H1 (cell line): ENCODE data around the gene SIPA1L3. TPM values are rescaled to one million over a fixed set of nuclear protein-coding genes. Genes with fewer than 3 reads are reported as not detected.

Experiments
- BRCA1 ChIP-seq: IDR thresholded peaks from 2 replicates; pipeline ENCODE4 v1.6.1; 2012; ENCODE audit warnings: low read depth, low read length, improper control_type of control experiment
- RBBP5 ChIP-seq: IDR thresholded peaks from 2 replicates; pipeline ENCODE4 v1.7.1; 2012; ENCODE audit warnings: low read depth, mild to moderate bottlenecking, inconsistent platforms, low read length, moderate library complexity, borderline replicate concordance
- polyA plus RNA-seq, 7 experiments: library from polyadenylated mRNA; depleted of rRNA in 3 of 7; stranded (reverse) in 5 of 7; unstranded in 2 of 7; fragments of >200 nt in 5 of 7; fragments of 200-250 nt in 2 of 7; gene quantifications; 1 replicate in 5 of 7; 2 replicates in 1 of 7; 4 replicates in 1 of 7; pipeline versions ENCODE4 v1.2.1 to v1.2.3, GENCODE V29; 2011 to 2013; ENCODE audit warnings: missing spikeins in 2 of 7, mixed read lengths in 2 of 7
- total RNA-seq: library from RNA; stranded (reverse); fragmentation: NEBNext Ultra II Directional; extraction: Animal tissue kit (Norgen Biotek cat#: 25700); gene quantifications from 2 replicates; pipeline ENCODE4 v1.2.1, GENCODE V29; 2021

The SIPA1L3 gene
- total and polyA plus RNA-seq, 2 of the 8 experiments (the other 6 are each of a cell fraction or from before 2014, with no cell fraction given), result 15.0 to 54.9 TPM

GRCh38 chr19:37893845-37894575 is 13.0 kb upstream of the SIPA1L3 start (continued):
- no peak for TF ChIP-seq RBBP5
- TF ChIP-seq BRCA1, result no peak
